PFSK-1 (cell line): ENCODE data around the gene LILRB1.

Experiments
- POLR2AphosphoS5 ChIP-seq: IDR thresholded peaks from 2 replicates; pipeline ENCODE4 v1.6.1; 2012; ENCODE audit warnings: low read depth, mild to moderate bottlenecking, control low read depth, low read length, moderate library complexity
- SIN3A ChIP-seq: IDR thresholded peaks from 2 replicates; pipeline ENCODE4 v1.6.1; 2012; ENCODE audit warnings: mild to moderate bottlenecking, low read length, moderate library complexity, borderline replicate concordance; ENCODE audit not compliant: insufficient read depth
- TF ChIP-seq, protein P1 (sequence below), 2 experiments: IDR thresholded peaks; 2 replicates each; pipeline versions ENCODE4 v1.6.1 to v1.8.0; 2011 to 2012; ENCODE audit warnings: low read depth in 2 of 2, low read length in 2 of 2, control low read depth in 1 of 2, inconsistent platforms in 1 of 2, mild to moderate bottlenecking in 1 of 2, moderate library complexity in 1 of 2; ENCODE audit not compliant: insufficient read depth in 1 of 2

- TF ChIP-seq, protein P1, sequence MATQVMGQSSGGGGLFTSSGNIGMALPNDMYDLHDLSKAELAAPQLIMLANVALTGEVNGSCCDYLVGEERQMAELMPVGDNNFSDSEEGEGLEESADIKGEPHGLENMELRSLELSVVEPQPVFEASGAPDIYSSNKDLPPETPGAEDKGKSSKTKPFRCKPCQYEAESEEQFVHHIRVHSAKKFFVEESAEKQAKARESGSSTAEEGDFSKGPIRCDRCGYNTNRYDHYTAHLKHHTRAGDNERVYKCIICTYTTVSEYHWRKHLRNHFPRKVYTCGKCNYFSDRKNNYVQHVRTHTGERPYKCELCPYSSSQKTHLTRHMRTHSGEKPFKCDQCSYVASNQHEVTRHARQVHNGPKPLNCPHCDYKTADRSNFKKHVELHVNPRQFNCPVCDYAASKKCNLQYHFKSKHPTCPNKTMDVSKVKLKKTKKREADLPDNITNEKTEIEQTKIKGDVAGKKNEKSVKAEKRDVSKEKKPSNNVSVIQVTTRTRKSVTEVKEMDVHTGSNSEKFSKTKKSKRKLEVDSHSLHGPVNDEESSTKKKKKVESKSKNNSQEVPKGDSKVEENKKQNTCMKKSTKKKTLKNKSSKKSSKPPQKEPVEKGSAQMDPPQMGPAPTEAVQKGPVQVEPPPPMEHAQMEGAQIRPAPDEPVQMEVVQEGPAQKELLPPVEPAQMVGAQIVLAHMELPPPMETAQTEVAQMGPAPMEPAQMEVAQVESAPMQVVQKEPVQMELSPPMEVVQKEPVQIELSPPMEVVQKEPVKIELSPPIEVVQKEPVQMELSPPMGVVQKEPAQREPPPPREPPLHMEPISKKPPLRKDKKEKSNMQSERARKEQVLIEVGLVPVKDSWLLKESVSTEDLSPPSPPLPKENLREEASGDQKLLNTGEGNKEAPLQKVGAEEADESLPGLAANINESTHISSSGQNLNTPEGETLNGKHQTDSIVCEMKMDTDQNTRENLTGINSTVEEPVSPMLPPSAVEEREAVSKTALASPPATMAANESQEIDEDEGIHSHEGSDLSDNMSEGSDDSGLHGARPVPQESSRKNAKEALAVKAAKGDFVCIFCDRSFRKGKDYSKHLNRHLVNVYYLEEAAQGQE (IDR thresholded peaks at IDR 0.05; ENCODE audit: insufficient read depth in 1 of 2, low read depth in 2 of 2, low read length in 2 of 2), result no peak
- TF ChIP-seq SIN3A (no peak), POLR2AphosphoS5 (no peak)
Observed at GRCh38 chr19:54674021-54674617, 43.8 kb downstream of the LILRB1 start.
